ENCODE results near the gene PDE7B. TPM values are rescaled to one million over a fixed set of nuclear protein-coding genes. Genes with fewer than 3 reads are reported as not detected.

Gene PDE7B
- total RNA-seq, 1 experiment from 2014 or later: 0.03 TPM

DNA sequence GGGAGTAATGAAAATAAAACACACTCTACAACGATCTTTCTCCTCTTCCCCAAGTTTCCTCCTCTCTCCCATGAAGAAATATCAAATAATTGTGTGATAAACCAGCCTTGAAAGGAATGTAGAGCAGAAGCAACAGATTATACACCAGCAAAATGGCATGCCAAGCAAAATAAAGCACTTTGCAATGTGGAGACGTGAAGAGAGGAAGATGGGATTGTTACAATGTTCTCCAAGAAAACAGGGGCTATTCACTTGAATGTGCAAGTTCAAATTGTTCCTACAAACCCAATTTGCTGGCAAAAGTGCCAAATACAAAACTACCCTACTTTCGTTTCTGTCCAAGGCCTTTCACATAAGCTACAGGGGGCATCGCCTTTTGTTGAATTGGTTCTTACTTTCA, 185.1 kb downstream of the PDE7B start:
- no peak for DNase-seq (ENCODE audit: low read depth, low spot score)
- ATAC-seq: no peak
- no peak overlapping the region for H3K4me3 ChIP-seq (ENCODE audit: low read depth in 2 of 2, low read length in 2 of 2)
- H3K4me1 ChIP-seq (ENCODE audit: control insufficient read depth, insufficient read depth, low read length): no peaks in the 10 kb centered on the region
- in situ Hi-C loops (cut with HindIII; ENCODE audit: low pct_unique_long_range_greater_than_20kb, low sequenced_read_pairs) (no loop called here), intact Hi-C loops (cut with micrococcal nuclease; ENCODE audit: unreplicated experiment) (loop anchor here (10.0 kb wide), 1 partner anchor 188 kb away; no protein-coding TSS in a partner anchor)
- TF ChIP-seq, protein P1, sequence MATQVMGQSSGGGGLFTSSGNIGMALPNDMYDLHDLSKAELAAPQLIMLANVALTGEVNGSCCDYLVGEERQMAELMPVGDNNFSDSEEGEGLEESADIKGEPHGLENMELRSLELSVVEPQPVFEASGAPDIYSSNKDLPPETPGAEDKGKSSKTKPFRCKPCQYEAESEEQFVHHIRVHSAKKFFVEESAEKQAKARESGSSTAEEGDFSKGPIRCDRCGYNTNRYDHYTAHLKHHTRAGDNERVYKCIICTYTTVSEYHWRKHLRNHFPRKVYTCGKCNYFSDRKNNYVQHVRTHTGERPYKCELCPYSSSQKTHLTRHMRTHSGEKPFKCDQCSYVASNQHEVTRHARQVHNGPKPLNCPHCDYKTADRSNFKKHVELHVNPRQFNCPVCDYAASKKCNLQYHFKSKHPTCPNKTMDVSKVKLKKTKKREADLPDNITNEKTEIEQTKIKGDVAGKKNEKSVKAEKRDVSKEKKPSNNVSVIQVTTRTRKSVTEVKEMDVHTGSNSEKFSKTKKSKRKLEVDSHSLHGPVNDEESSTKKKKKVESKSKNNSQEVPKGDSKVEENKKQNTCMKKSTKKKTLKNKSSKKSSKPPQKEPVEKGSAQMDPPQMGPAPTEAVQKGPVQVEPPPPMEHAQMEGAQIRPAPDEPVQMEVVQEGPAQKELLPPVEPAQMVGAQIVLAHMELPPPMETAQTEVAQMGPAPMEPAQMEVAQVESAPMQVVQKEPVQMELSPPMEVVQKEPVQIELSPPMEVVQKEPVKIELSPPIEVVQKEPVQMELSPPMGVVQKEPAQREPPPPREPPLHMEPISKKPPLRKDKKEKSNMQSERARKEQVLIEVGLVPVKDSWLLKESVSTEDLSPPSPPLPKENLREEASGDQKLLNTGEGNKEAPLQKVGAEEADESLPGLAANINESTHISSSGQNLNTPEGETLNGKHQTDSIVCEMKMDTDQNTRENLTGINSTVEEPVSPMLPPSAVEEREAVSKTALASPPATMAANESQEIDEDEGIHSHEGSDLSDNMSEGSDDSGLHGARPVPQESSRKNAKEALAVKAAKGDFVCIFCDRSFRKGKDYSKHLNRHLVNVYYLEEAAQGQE (IDR thresholded peaks at IDR 0.05; ENCODE audit: insufficient read depth in 1 of 2, low read depth in 2 of 2, low read length in 1 of 2): no peak
- TF ChIP-seq SIN3A (IDR thresholded peaks at IDR 0.05; ENCODE audit: borderline replicate concordance, insufficient read depth, low read depth, low read length) (no peak), TCF7L2 (IDR thresholded peaks at IDR 0.05; ENCODE audit: low read depth, low read length) (no peak), POLR2AphosphoS5 (IDR thresholded peaks at IDR 0.05; ENCODE audit: low read depth, low read length) (no peak)
- TF ChIP-seq, protein P2, sequence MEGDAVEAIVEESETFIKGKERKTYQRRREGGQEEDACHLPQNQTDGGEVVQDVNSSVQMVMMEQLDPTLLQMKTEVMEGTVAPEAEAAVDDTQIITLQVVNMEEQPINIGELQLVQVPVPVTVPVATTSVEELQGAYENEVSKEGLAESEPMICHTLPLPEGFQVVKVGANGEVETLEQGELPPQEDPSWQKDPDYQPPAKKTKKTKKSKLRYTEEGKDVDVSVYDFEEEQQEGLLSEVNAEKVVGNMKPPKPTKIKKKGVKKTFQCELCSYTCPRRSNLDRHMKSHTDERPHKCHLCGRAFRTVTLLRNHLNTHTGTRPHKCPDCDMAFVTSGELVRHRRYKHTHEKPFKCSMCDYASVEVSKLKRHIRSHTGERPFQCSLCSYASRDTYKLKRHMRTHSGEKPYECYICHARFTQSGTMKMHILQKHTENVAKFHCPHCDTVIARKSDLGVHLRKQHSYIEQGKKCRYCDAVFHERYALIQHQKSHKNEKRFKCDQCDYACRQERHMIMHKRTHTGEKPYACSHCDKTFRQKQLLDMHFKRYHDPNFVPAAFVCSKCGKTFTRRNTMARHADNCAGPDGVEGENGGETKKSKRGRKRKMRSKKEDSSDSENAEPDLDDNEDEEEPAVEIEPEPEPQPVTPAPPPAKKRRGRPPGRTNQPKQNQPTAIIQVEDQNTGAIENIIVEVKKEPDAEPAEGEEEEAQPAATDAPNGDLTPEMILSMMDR (IDR thresholded peaks at IDR 0.05): no peak
- H3K27me3 ChIP-seq (ENCODE audit: control insufficient read depth, insufficient read depth, low read length): no peaks in the 10 kb centered on the region
- ChIA-PET POLR2A (no interaction called here), CTCF (no interaction called here)
- no TSS peak for BruUV-seq (replicated peaks)
- H3K9me3 ChIP-seq (ENCODE audit: control insufficient read depth, insufficient read depth, low read depth, low read length): no peaks in the 10 kb centered on the region
- no peak overlapping the region for H3K27ac ChIP-seq (ENCODE audit: low read length)
- H3K36me3 ChIP-seq (ENCODE audit: control insufficient read depth, insufficient read depth, low read length): no peaks in the 10 kb centered on the region

DNA sequence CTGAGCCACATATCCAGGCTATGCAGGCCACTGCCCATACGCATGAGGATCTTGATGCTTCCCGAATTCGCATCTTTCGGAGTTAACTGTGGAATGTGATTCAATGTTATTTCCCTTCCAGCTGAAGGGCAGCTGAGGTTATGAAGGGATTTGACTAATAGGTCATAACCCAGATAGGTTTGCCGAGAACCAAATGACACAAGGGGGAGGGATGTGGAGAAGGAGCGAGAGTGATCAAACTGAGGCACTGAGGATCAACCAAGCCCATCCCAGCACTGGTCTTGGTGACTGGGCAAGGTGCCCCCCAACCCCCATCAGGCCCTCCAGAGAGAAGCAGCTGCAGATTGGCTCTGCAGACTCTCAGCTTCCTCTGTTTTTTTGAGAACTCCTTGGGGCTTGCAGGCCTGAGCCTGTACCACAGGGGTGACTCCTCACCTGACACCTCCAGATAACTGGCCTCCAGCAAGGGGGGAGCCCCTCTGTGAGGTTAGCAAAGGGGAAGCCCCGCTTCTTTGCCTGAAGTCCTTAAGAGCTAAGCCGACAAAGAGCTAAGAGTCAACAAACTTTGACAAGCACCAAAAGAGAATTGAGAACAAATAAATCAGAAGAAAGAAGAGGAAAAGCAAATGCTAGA, 185.9 kb downstream of the PDE7B start:
- ATAC-seq (no peak), DNase-seq (ENCODE audit: low read depth, low spot score) (no peak)
- intact Hi-C loops (cut with micrococcal nuclease; ENCODE audit: unreplicated experiment): loop anchor here (10.0 kb wide), 1 partner anchor 187 kb away; no protein-coding TSS in a partner anchor
- Histone ChIP-seq H3K4me3 (ENCODE audit: low read depth in 2 of 2, low read length in 2 of 2) (no peak overlapping the region), H3K27me3 (ENCODE audit: control insufficient read depth, insufficient read depth, low read length) (no peaks in the 10 kb centered on the region), H3K4me1 (ENCODE audit: control insufficient read depth, insufficient read depth, low read length) (no peaks in the 10 kb centered on the region), H3K9me3 (ENCODE audit: control insufficient read depth, insufficient read depth, low read depth, low read length) (no peaks in the 10 kb centered on the region), H3K36me3 (ENCODE audit: control insufficient read depth, insufficient read depth, low read length) (no peaks in the 10 kb centered on the region), H3K27ac (ENCODE audit: low read length) (no peak overlapping the region)
- no peak for TF ChIP-seq TCF7L2 (IDR thresholded peaks at IDR 0.05; ENCODE audit: low read depth, low read length)
- TF ChIP-seq, protein P1 (IDR thresholded peaks at IDR 0.05; ENCODE audit: insufficient read depth in 1 of 2, low read depth in 2 of 2, low read length in 1 of 2): no peak
- TF ChIP-seq, protein P2 (IDR thresholded peaks at IDR 0.05): no peak
- TF ChIP-seq SIN3A (IDR thresholded peaks at IDR 0.05; ENCODE audit: borderline replicate concordance, insufficient read depth, low read depth, low read length): no peak
- TF ChIP-seq POLR2AphosphoS5 (IDR thresholded peaks at IDR 0.05; ENCODE audit: low read depth, low read length): no peak
- in situ Hi-C loops (cut with HindIII; ENCODE audit: low pct_unique_long_range_greater_than_20kb, low sequenced_read_pairs): no loop called here
- ChIA-PET CTCF (no interaction called here), POLR2A (no interaction called here)
- no TSS peak for BruUV-seq (replicated peaks)

Data from Panc1 (cell line).